ENCODE results near the gene ST8SIA5.

GRCh38 chr18:46696268-46696667 is 60.6 kb downstream of the ST8SIA5 start:
- TF ChIP-seq CTCF (IDR thresholded peaks at IDR 0.05) (no peak), EP300 (IDR thresholded peaks at IDR 0.05) (no peak)

All from stomach (tissue), 4 donors.